CD4-positive, alpha-beta T cell treated with Interleukin-12 subunit alpha and Interleukin-12 subunit beta, for 1 hour (primary cell): ENCODE results near the gene PTGFRN.
"Not testable (repeated sequence)": the region's sequence is repeated elsewhere in the genome, so short reads cannot be mapped to it uniquely, and the experiment has no call there.

Experiments
- DNase-seq: peaks from one replicate; pipeline ENCODE4 v3.0.0-alpha.2; 2020

Gene PTGFRN

DNA sequence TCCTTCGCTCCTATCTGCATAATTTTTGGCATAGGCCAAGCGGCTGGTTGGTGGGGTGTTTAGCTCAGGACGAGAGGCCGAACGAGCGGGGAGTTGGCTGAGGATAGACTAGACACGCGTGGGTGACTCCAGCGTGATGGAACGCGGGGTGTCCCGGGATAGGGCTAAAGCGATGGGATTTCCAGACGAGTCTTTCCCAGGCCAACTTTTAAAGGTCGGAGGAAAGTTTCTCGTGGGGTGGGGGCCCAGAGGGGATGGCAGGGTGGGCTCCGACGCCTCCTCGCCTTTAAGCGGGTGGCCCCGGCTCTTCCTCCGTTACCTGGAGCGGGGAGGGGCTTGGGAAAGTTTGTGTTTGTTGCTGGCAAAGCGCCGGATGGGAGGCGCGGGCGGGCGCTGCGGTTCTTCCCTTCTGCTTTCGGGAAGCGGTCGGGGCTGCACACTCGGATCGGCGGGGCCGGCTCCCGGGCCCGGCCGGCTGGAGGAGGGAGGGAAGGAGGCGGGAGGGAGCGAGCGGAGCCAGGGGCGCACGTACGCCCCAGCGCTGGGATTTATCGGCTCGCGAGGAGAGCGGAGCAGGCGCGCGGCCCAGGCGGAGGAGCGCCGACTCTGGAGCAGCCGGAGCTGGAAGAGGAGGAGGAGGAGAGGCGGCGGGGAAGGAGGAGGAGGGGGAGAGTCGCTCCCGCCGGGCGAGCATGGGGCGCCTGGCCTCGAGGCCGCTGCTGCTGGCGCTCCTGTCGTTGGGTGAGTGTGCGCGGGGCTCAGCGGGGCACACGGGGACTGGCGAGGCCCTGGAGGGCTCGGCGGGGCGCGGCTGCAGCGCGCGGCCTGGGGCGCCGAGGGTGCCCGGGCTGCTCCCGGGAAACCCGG is at the start of gene PTGFRN:
TSS of gene PTGFRN (plus strand) at position 405 of the 867 bp plus-strand sequence. CDS start at position 693, 288 bp downstream.
- peak; percentile 8 for DNase-seq

- DNase-seq = not testable (repeated sequence)
These were observed 49.5 kb upstream of the PTGFRN start for GRCh38 chr1:116860167-116860566.

- DNase-seq = no peak
These were observed 48.6 kb upstream of the PTGFRN start for GRCh38 chr1:116861137-116861536.

DNA sequence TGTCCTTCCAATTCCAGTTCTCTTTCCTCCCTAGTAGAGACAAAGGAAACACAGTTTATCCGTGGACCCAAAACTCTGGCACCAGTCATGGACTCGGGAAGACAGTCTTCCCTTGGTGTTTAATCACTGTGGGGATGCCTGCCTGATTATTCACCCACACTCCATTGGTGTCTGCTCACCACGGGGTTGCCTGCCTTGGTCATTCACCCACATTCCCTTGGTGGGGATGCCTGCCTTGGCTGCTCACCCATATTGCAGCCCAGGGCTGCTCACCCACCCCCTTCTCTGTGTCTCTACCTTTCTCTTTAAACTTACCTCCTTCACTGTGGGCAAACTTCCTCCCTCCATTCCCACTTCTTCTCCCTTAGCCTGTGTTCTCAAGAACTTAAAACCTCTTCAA is 46.7 kb upstream of the PTGFRN start:
- DNase-seq = not testable (repeated sequence)

DNA sequence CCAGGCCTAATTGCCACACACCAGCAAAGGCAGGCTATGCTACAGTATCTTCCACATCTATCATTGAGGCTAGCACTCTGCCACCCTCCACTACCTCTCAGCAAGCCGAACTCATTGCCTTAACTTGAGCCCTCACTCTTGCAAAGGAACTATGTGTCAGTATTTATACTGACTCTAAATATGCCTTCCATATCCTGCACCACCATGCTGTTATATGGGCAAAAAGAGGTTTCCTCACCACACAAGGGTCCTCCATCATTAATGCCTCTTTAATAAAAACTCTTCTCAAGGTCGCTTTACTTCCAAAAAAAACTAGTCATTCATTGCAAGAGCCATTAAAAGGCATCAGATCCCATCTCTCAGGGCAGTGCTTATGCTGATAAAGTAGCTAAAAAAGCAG is 43.2 kb upstream of the PTGFRN start:
- DNase-seq = not testable (repeated sequence)

- DNase-seq = no peak
These were observed 41.3 kb upstream of the PTGFRN start for GRCh38 chr1:116868385-116868784.

DNA sequence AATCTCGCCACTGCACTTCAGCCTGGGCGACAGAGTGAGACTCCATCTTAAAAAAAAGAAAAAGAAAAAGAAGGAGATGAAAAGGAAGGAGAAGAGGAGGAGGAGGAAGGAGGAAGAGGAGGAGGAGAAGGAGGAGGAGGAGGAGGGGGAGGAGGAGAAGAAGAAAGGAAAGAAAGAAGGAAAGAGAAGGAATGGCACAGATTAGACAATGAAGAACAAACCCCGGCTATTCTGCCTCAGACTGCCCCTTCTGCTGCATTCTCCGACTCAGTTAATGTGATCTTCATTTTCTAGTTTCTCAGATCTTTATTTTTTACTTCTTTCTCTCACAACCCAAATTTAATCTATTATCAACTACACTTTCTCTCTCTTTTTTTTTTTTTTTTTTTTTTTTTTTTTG is 40.1 kb upstream of the PTGFRN start:
- no peak for DNase-seq

GRCh38 chr1:116870300-116870699 is 39.4 kb upstream of the PTGFRN start:
- DNase-seq = no peak

DNA sequence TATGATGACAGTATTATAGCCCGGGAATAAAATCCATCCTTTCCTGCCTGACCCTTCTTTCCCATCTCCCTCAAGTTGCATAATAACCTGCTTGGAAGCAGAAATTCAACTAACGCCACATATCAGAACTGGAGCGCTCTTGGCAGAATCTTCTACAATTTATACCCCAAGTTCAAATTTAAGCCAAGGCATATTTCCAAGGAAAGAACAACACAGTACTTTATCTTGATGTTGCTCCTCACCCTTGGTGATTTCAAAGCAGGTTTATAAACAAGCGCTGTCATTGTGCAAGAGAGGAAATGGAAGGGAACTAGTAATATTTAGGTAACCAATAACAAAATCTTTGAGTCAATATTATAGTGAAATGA is 38.0 kb upstream of the PTGFRN start:
- no peak for DNase-seq

- no peak for DNase-seq
These were observed 35.9 kb upstream of the PTGFRN start for GRCh38 chr1:116873680-116874271.

DNA sequence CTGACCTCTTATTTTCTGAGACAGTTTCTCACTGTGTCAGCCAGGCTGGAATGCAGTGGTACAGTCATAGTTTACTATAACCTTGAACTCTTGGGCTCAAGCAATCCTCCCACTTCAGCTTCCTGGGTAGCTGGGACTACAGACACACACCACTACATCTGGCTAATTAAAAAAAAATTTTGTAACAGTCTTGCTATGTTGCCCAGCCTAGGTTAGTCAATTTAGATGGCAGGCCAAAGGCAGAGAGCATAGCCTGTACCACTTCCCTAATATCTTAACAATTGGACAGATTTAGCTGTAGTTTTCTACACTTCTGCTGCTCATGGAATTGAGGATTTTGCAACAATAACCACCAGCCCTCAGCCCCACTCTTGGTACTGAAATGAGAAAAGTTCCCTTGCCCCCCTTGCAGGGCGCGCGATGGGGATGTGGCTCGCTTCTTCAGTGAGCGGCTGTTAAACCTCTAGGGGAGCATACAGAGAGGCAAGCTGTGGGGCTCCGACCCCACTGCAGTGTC is 34.9 kb upstream of the PTGFRN start:
- no peak for DNase-seq

GRCh38 chr1:116875391-116875790 is 34.3 kb upstream of the PTGFRN start:
- DNase-seq = no peak

- not testable (repeated sequence) for DNase-seq
These were observed 33.8 kb upstream of the PTGFRN start for GRCh38 chr1:116875946-116876345.

GRCh38 chr1:116877141-116877818 is 32.4 kb upstream of the PTGFRN start:
- peak; percentile 2 for DNase-seq

DNA sequence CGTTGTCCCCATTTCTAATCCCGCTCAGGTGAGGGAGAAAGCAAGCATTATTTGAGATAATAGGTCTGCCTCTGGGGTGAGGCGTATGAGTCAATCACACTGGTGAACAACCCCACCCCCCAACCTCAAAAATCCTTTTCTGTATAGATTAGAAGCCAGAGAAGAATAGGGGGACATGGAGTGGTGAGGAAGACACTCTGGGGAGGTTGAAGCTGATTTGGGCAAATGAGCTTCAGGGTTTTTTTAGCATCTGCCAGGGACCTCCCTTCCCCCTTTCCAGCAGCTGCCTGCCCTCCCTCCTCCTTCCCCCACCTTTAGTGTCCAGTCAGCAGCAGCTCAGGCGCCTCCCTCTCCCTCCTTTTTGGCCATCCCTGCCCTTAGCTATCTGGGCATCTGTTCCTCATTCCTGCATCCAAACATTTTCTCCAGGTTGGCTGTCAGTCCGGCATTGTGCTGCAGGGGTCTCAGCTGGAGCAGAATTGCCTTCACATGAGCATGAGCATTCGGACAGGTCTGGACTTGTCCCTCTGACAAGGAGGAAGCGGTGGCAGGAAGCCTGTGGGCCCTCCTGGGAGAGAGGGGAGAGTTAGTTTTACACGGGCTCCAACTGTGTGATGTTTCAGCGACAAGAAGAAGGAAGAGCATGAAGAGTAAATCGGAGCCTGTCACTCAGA is 30.8 kb upstream of the PTGFRN start:
- DNase-seq = peak; percentile 16

GRCh38 chr1:116879478-116880133 is 30.1 kb upstream of the PTGFRN start:
- DNase-seq = no peak

GRCh38 chr1:116880917-116881316 is 28.8 kb upstream of the PTGFRN start:
- DNase-seq = no peak

- DNase-seq = peak; percentile 23
These were observed 27.7 kb upstream of the PTGFRN start for GRCh38 chr1:116881879-116882520.

DNA sequence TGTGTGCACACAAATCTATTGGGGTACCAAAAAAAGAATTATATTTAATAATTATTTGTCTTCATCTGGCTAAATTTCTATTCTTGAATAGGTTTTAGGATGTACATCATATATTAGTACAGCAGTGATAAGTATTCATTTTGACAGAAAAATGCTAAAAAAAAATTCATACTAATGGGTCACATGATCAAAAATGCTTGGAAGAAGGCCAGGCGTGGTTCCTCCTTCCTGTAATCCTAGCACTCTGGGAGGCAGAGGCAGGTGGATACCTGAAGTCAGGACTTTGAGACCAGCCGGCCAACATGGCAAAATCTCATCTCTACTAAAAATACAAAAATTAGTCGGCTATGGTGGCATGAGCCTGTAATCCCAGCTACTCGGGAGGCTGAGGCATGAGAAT is 26.9 kb upstream of the PTGFRN start:
- no peak for DNase-seq

- DNase-seq = no peak
These were observed 23.3 kb upstream of the PTGFRN start for GRCh38 chr1:116886291-116886878.

DNA sequence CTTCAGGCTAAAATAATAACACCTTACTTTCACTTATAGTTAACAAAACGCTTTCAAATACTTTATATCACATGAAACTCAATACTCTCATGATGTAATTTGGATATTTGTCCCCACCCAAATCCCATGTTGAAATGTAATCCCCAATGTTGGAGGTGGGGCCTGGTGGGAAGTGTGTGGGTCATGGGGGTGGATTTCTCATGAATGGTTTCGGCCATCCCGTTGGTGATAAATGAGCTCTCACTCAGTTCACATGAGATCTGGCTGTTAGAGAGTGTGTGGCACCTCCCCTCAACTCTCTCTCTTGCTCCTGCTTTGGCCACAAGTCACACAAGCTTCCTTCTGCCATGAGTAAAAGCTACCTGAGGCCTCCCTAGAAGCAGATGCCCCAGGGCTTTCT is 22.5 kb upstream of the PTGFRN start:
- DNase-seq = no peak

DNA sequence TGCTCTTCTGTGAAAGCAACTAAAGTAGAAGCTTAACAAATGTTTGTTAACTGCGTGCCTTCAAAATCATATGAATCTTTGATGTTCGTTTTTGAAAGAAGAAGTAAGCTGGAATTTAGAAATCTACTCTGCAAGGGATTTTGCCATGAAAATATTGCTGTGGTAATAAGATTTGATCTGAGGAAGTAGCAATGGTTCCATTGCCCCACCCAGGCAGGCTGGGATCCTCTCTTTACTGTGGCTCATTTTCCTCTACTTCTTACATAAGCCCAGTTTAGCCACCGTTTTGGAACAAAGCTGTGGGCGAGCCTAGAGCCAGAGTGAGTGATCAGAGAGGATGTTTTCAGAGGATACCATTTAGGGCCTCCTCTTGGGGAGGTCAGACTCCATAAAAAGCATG is 20.3 kb upstream of the PTGFRN start:
- DNase-seq = no peak
